Measurements from ENCODE around the gene RNASET2. TPM values are rescaled to one million over a fixed set of nuclear protein-coding genes. Genes with fewer than 3 reads are reported as not detected.

RNASET2 gene
- total and polyA plus RNA-seq, 4 donors = 17.7 to 37.2 (median 25.0) TPM

DNA sequence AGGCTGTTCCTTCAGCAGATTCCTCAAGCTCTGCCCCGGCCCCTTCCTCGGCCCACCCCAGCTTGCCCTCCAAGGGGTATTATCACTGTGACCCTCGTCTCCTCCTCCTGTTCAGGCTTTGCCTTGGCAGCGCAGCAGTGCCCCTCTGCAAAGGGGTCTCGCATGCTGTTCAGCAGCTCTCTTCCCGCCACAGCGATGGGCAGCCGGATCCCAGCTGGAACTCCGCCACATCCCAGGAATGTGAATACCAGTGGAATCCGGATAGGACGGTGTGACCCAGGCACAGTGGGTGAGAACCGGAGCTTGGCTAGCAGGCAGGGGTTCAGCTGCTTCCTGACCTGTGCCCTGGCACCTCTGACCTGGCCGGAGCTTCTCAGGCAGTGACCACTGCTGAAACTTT, 52.9 kb downstream of the RNASET2 start:
- H3K27me3 ChIP-seq (ENCODE audit: control insufficient read depth in 4 of 4, insufficient read depth in 4 of 4, low read length in 3 of 4) = no peaks in the 10 kb centered on the region
- no peak overlapping the region for H3K27ac ChIP-seq (ENCODE audit: low read depth in 1 of 2, low read length in 2 of 2)
- H3K36me3 ChIP-seq (ENCODE audit: control insufficient read depth in 4 of 4, insufficient read depth in 3 of 4, low read depth in 1 of 4, low read length in 3 of 4) = no peaks in the 10 kb centered on the region
- 80% methylated on average over 13 of the region's 13 CpGs for WGBS
- H3K4me1 ChIP-seq (ENCODE audit: control insufficient read depth in 4 of 4, insufficient read depth in 4 of 4, low read length in 3 of 4) = no peaks in the 10 kb centered on the region
- TF ChIP-seq, protein P1, sequence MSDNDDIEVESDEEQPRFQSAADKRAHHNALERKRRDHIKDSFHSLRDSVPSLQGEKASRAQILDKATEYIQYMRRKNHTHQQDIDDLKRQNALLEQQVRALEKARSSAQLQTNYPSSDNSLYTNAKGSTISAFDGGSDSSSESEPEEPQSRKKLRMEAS (IDR thresholded peaks at IDR 0.05) = no peak
- TF ChIP-seq NR2F2 (IDR thresholded peaks at IDR 0.05) = no peak
- no peak for TF ChIP-seq HNF4A (conservative IDR thresholded peaks at IDR 0.05)
- TF ChIP-seq SP1 (IDR thresholded peaks at IDR 0.05) = no peak
- TF ChIP-seq GABPA (IDR thresholded peaks at IDR 0.05 in 1 of 2, conservative IDR thresholded peaks at IDR 0.05 in 1 of 2) = no peak
- no peak for TF ChIP-seq FOXA1 (IDR thresholded peaks at IDR 0.05)
- TF ChIP-seq FOXA2 (IDR thresholded peaks at IDR 0.05) = no peak
- TF ChIP-seq EGR1 (IDR thresholded peaks at IDR 0.05; ENCODE audit: low read depth in 2 of 2) = no peak
- TF ChIP-seq RXRA (IDR thresholded peaks at IDR 0.05) = no peak
- TF ChIP-seq YY1 (IDR thresholded peaks at IDR 0.05) = no peak
- TF ChIP-seq, protein P2, sequence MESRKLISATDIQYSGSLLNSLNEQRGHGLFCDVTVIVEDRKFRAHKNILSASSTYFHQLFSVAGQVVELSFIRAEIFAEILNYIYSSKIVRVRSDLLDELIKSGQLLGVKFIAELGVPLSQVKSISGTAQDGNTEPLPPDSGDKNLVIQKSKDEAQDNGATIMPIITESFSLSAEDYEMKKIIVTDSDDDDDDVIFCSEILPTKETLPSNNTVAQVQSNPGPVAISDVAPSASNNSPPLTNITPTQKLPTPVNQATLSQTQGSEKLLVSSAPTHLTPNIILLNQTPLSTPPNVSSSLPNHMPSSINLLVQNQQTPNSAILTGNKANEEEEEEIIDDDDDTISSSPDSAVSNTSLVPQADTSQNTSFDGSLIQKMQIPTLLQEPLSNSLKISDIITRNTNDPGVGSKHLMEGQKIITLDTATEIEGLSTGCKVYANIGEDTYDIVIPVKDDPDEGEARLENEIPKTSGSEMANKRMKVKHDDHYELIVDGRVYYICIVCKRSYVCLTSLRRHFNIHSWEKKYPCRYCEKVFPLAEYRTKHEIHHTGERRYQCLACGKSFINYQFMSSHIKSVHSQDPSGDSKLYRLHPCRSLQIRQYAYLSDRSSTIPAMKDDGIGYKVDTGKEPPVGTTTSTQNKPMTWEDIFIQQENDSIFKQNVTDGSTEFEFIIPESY (IDR thresholded peaks at IDR 0.05) = no peak
- no peak for TF ChIP-seq RAD21 (IDR thresholded peaks at IDR 0.05)
- TF ChIP-seq, protein P3, sequence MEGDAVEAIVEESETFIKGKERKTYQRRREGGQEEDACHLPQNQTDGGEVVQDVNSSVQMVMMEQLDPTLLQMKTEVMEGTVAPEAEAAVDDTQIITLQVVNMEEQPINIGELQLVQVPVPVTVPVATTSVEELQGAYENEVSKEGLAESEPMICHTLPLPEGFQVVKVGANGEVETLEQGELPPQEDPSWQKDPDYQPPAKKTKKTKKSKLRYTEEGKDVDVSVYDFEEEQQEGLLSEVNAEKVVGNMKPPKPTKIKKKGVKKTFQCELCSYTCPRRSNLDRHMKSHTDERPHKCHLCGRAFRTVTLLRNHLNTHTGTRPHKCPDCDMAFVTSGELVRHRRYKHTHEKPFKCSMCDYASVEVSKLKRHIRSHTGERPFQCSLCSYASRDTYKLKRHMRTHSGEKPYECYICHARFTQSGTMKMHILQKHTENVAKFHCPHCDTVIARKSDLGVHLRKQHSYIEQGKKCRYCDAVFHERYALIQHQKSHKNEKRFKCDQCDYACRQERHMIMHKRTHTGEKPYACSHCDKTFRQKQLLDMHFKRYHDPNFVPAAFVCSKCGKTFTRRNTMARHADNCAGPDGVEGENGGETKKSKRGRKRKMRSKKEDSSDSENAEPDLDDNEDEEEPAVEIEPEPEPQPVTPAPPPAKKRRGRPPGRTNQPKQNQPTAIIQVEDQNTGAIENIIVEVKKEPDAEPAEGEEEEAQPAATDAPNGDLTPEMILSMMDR (IDR thresholded peaks at IDR 0.05; ENCODE audit: low read depth, low read length, missing input control) = no peak
- TF ChIP-seq, protein P4, sequence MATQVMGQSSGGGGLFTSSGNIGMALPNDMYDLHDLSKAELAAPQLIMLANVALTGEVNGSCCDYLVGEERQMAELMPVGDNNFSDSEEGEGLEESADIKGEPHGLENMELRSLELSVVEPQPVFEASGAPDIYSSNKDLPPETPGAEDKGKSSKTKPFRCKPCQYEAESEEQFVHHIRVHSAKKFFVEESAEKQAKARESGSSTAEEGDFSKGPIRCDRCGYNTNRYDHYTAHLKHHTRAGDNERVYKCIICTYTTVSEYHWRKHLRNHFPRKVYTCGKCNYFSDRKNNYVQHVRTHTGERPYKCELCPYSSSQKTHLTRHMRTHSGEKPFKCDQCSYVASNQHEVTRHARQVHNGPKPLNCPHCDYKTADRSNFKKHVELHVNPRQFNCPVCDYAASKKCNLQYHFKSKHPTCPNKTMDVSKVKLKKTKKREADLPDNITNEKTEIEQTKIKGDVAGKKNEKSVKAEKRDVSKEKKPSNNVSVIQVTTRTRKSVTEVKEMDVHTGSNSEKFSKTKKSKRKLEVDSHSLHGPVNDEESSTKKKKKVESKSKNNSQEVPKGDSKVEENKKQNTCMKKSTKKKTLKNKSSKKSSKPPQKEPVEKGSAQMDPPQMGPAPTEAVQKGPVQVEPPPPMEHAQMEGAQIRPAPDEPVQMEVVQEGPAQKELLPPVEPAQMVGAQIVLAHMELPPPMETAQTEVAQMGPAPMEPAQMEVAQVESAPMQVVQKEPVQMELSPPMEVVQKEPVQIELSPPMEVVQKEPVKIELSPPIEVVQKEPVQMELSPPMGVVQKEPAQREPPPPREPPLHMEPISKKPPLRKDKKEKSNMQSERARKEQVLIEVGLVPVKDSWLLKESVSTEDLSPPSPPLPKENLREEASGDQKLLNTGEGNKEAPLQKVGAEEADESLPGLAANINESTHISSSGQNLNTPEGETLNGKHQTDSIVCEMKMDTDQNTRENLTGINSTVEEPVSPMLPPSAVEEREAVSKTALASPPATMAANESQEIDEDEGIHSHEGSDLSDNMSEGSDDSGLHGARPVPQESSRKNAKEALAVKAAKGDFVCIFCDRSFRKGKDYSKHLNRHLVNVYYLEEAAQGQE (IDR thresholded peaks at IDR 0.05) = no peak
- TF ChIP-seq, protein P5, sequence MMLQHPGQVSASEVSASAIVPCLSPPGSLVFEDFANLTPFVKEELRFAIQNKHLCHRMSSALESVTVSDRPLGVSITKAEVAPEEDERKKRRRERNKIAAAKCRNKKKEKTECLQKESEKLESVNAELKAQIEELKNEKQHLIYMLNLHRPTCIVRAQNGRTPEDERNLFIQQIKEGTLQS (IDR thresholded peaks at IDR 0.05) = no peak
- TF ChIP-seq TAF1 (conservative IDR thresholded peaks at IDR 0.05) = no peak
- no peak overlapping the region for H3K9ac ChIP-seq (ENCODE audit: low read depth in 1 of 2, low read length in 2 of 2)
- DNase-seq (ENCODE audit: low spot score) = no peak
- H3K9me3 ChIP-seq (ENCODE audit: control insufficient read depth in 4 of 4, low read length in 3 of 4) = peaks cover 0 to 4% (median 2%) of the 10 kb centered on the region in 4 donors
- H3K4me3 ChIP-seq (ENCODE audit: low read depth in 1 of 3, low read length in 3 of 3) = no peak overlapping the region

DNA sequence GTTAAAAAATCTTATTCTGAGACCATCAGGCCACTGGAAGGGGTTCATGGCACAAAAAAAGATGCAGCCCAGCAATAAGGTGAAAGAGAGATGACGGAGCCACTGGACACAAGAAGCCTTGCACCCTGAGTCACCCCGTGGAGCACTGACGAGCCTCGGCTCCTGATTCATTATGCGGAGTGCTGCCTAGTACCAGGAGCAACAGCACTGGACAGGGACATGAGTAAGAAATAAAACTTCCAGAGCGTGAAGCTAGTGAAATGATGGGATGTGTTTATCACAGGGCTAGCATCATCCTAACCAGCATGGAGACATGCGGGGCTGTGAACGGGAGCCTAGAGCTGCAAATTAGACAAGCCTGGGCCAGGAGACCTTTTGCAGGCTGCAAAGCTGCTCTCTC, 53.3 kb downstream of the RNASET2 start:
- Histone ChIP-seq H3K9me3 (ENCODE audit: control insufficient read depth in 4 of 4, low read length in 3 of 4) (peaks cover 0 to 4% (median 2%) of the 10 kb centered on the region in 4 donors), H3K4me3 (ENCODE audit: low read depth in 1 of 3, low read length in 3 of 3) (no peak overlapping the region), H3K9ac (ENCODE audit: low read depth in 1 of 2, low read length in 2 of 2) (no peak overlapping the region), H3K27ac (ENCODE audit: low read depth in 1 of 2, low read length in 2 of 2) (no peak overlapping the region), H3K27me3 (ENCODE audit: control insufficient read depth in 4 of 4, insufficient read depth in 4 of 4, low read length in 3 of 4) (no peaks in the 10 kb centered on the region), H3K36me3 (ENCODE audit: control insufficient read depth in 4 of 4, insufficient read depth in 3 of 4, low read depth in 1 of 4, low read length in 3 of 4) (no peaks in the 10 kb centered on the region), H3K4me1 (ENCODE audit: control insufficient read depth in 4 of 4, insufficient read depth in 4 of 4, low read length in 3 of 4) (no peaks in the 10 kb centered on the region)
- WGBS = 92% methylated on average over 8 of the region's 8 CpGs
- no peak for DNase-seq (ENCODE audit: low spot score)
- TF ChIP-seq, protein P4 (IDR thresholded peaks at IDR 0.05) = no peak
- no peak for TF ChIP-seq FOXA2 (IDR thresholded peaks at IDR 0.05)
- TF ChIP-seq, protein P1 (IDR thresholded peaks at IDR 0.05) = no peak
- no peak for TF ChIP-seq HNF4G (IDR thresholded peaks at IDR 0.05)
- no peak for TF ChIP-seq RXRA (IDR thresholded peaks at IDR 0.05)
- TF ChIP-seq, protein P3 (IDR thresholded peaks at IDR 0.05; ENCODE audit: low read depth, low read length, missing input control) = no peak
- no peak for TF ChIP-seq HNF4A (conservative IDR thresholded peaks at IDR 0.05)

Data from liver (tissue), 9 donors.